H9 (cell line): Measurements from ENCODE around the gene OSBP2. TPM values are rescaled to one million over a fixed set of nuclear protein-coding genes. Genes with fewer than 3 reads are reported as not detected.

Experiments used
- DNase-seq: peaks from one replicate; pipeline ENCODE4 v3.0.0-alpha.2; 2017
- H2AFZ ChIP-seq: one replicate; pipeline ENCODE4 v1.6.1; 2013; ENCODE audit warnings: mild to moderate bottlenecking, low read length, control low read depth, moderate library complexity
- H2AK5ac ChIP-seq: 2 replicates; pipeline ENCODE4 v1.6.1; 2013; ENCODE audit warnings: low read length, control low read depth, mixed read lengths; ENCODE audit not compliant: insufficient read length
- H2BK120ac ChIP-seq: one replicate; pipeline ENCODE4 v1.6.1; 2013; ENCODE audit warnings: low read depth, mild to moderate bottlenecking, low read length, control low read depth, inconsistent platforms; ENCODE audit not compliant: poor library complexity, severe bottlenecking
- H2BK12ac ChIP-seq: 2 replicates; pipeline ENCODE4 v1.6.1; 2013; ENCODE audit warnings: low read length, control low read depth, mixed read lengths, low read depth; ENCODE audit not compliant: insufficient read length
- H2BK15ac ChIP-seq: 2 replicates; pipeline ENCODE4 v1.6.1; 2013; ENCODE audit warnings: low read depth, low read length, control low read depth
- H2BK20ac ChIP-seq: one replicate; pipeline ENCODE4 v1.6.1; 2013; ENCODE audit warnings: low read depth, mild to moderate bottlenecking, low read length, control low read depth, inconsistent platforms; ENCODE audit not compliant: poor library complexity, severe bottlenecking
- H2BK5ac ChIP-seq: 2 replicates; pipeline ENCODE4 v1.6.1; 2013; ENCODE audit warnings: low read length, control low read depth, mixed read lengths; ENCODE audit not compliant: insufficient read length
- H3K14ac ChIP-seq: 2 replicates; pipeline ENCODE4 v1.6.1; 2013; ENCODE audit warnings: low read length, control low read depth; ENCODE audit not compliant: insufficient read depth
- H3K18ac ChIP-seq: 2 replicates; pipeline ENCODE4 v1.6.1; 2013; ENCODE audit warnings: low read depth, mild to moderate bottlenecking, mixed read lengths, low read length, control low read depth; ENCODE audit not compliant: insufficient read length
- H3K23ac ChIP-seq: 2 replicates; pipeline ENCODE4 v1.6.1; 2013; ENCODE audit warnings: low read length, control low read depth, mixed read lengths, low read depth; ENCODE audit not compliant: insufficient read length
- H3K23me2 ChIP-seq: 2 replicates; pipeline ENCODE4 v1.6.1; 2013; ENCODE audit warnings: low read depth, mild to moderate bottlenecking, mixed read lengths, low read length, control low read depth; ENCODE audit not compliant: insufficient read length, poor library complexity, severe bottlenecking
- H3K27ac ChIP-seq: 2 replicates; pipeline ENCODE4 v1.5.1; 2013; ENCODE audit warnings: low read length, control low read depth, mixed read lengths, low read depth; ENCODE audit not compliant: insufficient read length
- H3K27me3 ChIP-seq: 2 replicates; pipeline ENCODE4 v1.6.1; 2013; ENCODE audit warnings: low read length, control low read depth, inconsistent platforms; ENCODE audit not compliant: insufficient read depth
- H3K4ac ChIP-seq: 2 replicates; pipeline ENCODE4 v1.6.1; 2013; ENCODE audit warnings: low read depth, mild to moderate bottlenecking, control low read depth, inconsistent platforms, low read length, moderate library complexity
- H3K4me1 ChIP-seq: 2 replicates; pipeline ENCODE4 v1.6.1; 2013; ENCODE audit warnings: low read length, control low read depth, inconsistent platforms; ENCODE audit not compliant: insufficient read depth
- H3K4me2 ChIP-seq: 2 replicates; pipeline ENCODE4 v1.6.1; 2013; ENCODE audit warnings: low read length, control low read depth, mixed read lengths; ENCODE audit not compliant: insufficient read length, insufficient read depth
- H3K56ac ChIP-seq: 2 replicates; pipeline ENCODE4 v1.6.1; 2013; ENCODE audit warnings: low read depth, mild to moderate bottlenecking, mixed read lengths, low read length, control low read depth; ENCODE audit not compliant: insufficient read length
- H3K79me1 ChIP-seq: 2 replicates; pipeline ENCODE4 v1.6.1; 2013; ENCODE audit warnings: low read depth, mild to moderate bottlenecking, moderate library complexity, low read length, control low read depth, inconsistent platforms; ENCODE audit not compliant: insufficient read depth, poor library complexity, severe bottlenecking
- H3K79me2 ChIP-seq: 2 replicates; pipeline ENCODE4 v1.6.1; 2013; ENCODE audit warnings: low read length, control low read depth, inconsistent platforms; ENCODE audit not compliant: insufficient read depth
- H3K9ac ChIP-seq: 2 replicates; pipeline ENCODE4 v1.6.1; 2013; ENCODE audit warnings: low read length, control low read depth, mixed read lengths; ENCODE audit not compliant: insufficient read length; ENCODE audit errors: extremely low read depth
- H3K9me3 ChIP-seq: one replicate; pipeline ENCODE4 v1.6.1; 2013; ENCODE audit warnings: low read depth, low read length, inconsistent platforms; ENCODE audit not compliant: control insufficient read depth
- H3T11ph ChIP-seq: one replicate; pipeline ENCODE4 v1.6.1; 2013; ENCODE audit warnings: mild to moderate bottlenecking, low read length, control low read depth, inconsistent platforms
- H4K20me1 ChIP-seq: one replicate; pipeline ENCODE4 v1.6.1; 2013; ENCODE audit not compliant: control insufficient read depth, insufficient read length, insufficient read depth
- H4K5ac ChIP-seq: 2 replicates; pipeline ENCODE4 v1.6.1; 2013; ENCODE audit warnings: low read depth, mild to moderate bottlenecking, mixed read lengths, low read length, control low read depth; ENCODE audit not compliant: insufficient read length
- H4K8ac ChIP-seq: replicated peaks from 2 replicates; pipeline ENCODE4 v1.6.1; 2013; ENCODE audit warnings: low read length, control low read depth, mixed read lengths, low read depth; ENCODE audit not compliant: insufficient read length
- H4K91ac ChIP-seq: 2 replicates; pipeline ENCODE4 v1.6.1; 2013; ENCODE audit warnings: low read depth, mild to moderate bottlenecking, moderate library complexity, mixed read lengths, low read length, control low read depth; ENCODE audit not compliant: insufficient read length
- H3K27ac Mint-ChIP-seq, 3 experiments: 2 replicates in 2 of 3; 3 replicates in 1 of 3; pipeline ENCODE4 v1.8.0; 2020 to 2021; ENCODE audit warnings: mixed read lengths in 3 of 3, mild to moderate bottlenecking in 1 of 3, moderate library complexity in 1 of 3
- H3K27me3 Mint-ChIP-seq: 2 replicates; pipeline ENCODE4 v1.8.0; 2021; ENCODE audit warnings: low read depth, mild to moderate bottlenecking, moderate library complexity, mixed read lengths
- H3K36me3 Mint-ChIP-seq, 3 experiments: 2 replicates in 2 of 3; 3 replicates in 1 of 3; pipeline ENCODE4 v1.8.0; 2020 to 2021; ENCODE audit warnings: low read depth in 3 of 3, mixed read lengths in 3 of 3; ENCODE audit not compliant: insufficient read depth in 1 of 3
- H3K4me1 Mint-ChIP-seq, 2 experiments: 2 replicates each; pipeline ENCODE4 v1.8.0; 2020; ENCODE audit warnings: mixed read lengths in 2 of 2
- H3K4me3 Mint-ChIP-seq, 2 experiments: 2 replicates in 1 of 2; 3 replicates in 1 of 2; pipeline ENCODE4 v1.8.0; 2020 to 2021; ENCODE audit warnings: mild to moderate bottlenecking in 2 of 2, mixed read lengths in 2 of 2, moderate library complexity in 1 of 2
- H3K9me3 Mint-ChIP-seq, 2 experiments: 2 replicates in 1 of 2; 3 replicates in 1 of 2; pipeline ENCODE4 v1.8.0; 2020; ENCODE audit warnings: mild to moderate bottlenecking in 2 of 2, mixed read lengths in 2 of 2, moderate library complexity in 1 of 2
- CTCF ChIP-seq: fragments of 200-600 bp; sonication (generic); conservative IDR thresholded peaks from 3 replicates; pipeline ENCODE4 v1.8.0; 2021; ENCODE audit warnings: antibody characterized with exemption, mild to moderate bottlenecking
- WGBS: extraction: QIAGEN DNeasy Blood & Tissue Kit; methylation state at CpG from one replicate; pipeline ENCODE4 v1.1.7; 2013; ENCODE audit warnings: missing lambda C conversion rate, low lambda C conversion rate, mixed read lengths; ENCODE audit not compliant: insufficient read length; ENCODE audit errors: extremely low coverage; 5-methylcytosine and 5-hydroxymethylcytosine counted together
- total RNA-seq: library from RNA; stranded (reverse); gene quantifications from 2 replicates; pipeline ENCODE4 v1.2.1, GENCODE V29; 2021

OSBP2 gene
- total RNA-seq, 1 experiment from 2014 or later, result 3.4 TPM

- H2BK120ac ChIP-seq, result no peak overlapping the region
- no peak overlapping the region for H2AFZ ChIP-seq
- no peaks in the 10 kb centered on the region for H3K23me2 ChIP-seq
- no peak overlapping the region for H3K27ac ChIP-seq
- no peak overlapping the region for H4K8ac ChIP-seq
- H3K4me1 ChIP-seq, result no peaks in the 10 kb centered on the region
- no peak overlapping the region for H4K91ac ChIP-seq
- H3K9ac ChIP-seq, result no peak overlapping the region
- peaks cover 6 to 18% of the 10 kb centered on the region in 2 experiments for H3K9me3 Mint-ChIP-seq
- H4K5ac ChIP-seq, result no peak overlapping the region
- no peak overlapping the region for H2BK15ac ChIP-seq
- H3K56ac ChIP-seq, result no peak overlapping the region
- H3T11ph ChIP-seq, result no peak overlapping the region
- no peak overlapping the region for H3K4me2 ChIP-seq
- H3K4me3 Mint-ChIP-seq, result no peak overlapping the region
- no peaks in the 10 kb centered on the region; the same call in 1 of the 2 replicates for H3K27me3 Mint-ChIP-seq
- whole genome bisulfite sequencing, result no CpG with 5 or more reads among the region's 6 CpGs
- H2BK5ac ChIP-seq, result no peak overlapping the region
- peaks cover 20 to 22% of the 10 kb centered on the region in 2 experiments for H3K4me1 Mint-ChIP-seq
- no peaks in the 10 kb centered on the region for H3K79me1 ChIP-seq
- H2AK5ac ChIP-seq, result no peak overlapping the region
- no peak for DNase-seq
- 0 out of 7 replicates have a peak overlapping the region, but pooled peaks of 1 of the 3 experiments have one; percentile 2 for H3K27ac Mint-ChIP-seq
- H3K18ac ChIP-seq, result no peak overlapping the region
- no peaks in the 10 kb centered on the region for H3K9me3 ChIP-seq
- H4K20me1 ChIP-seq, result no peaks in the 10 kb centered on the region
- H3K4ac ChIP-seq, result no peak overlapping the region
- no peak overlapping the region for H2BK12ac ChIP-seq
- H3K79me2 ChIP-seq, result no peaks in the 10 kb centered on the region
- H3K23ac ChIP-seq, result no peak overlapping the region
- H3K36me3 Mint-ChIP-seq, result peaks cover 5 to 16% (median 6%) of the 10 kb centered on the region in 3 experiments; a peak in 6 of 7 replicates
- no peak overlapping the region; the same call in 1 of the 2 replicates for H3K14ac ChIP-seq
- TF ChIP-seq CTCF, result no peak
- no peaks in the 10 kb centered on the region for H3K27me3 ChIP-seq
- H2BK20ac ChIP-seq, result no peak overlapping the region
Measured at GRCh38 chr22:30749849-30750248, 55.2 kb downstream of the OSBP2 start.
